ENCODE data around the gene EIF2S3.
"Not testable (repeated sequence)": the region's sequence is repeated elsewhere in the genome, so short reads cannot be mapped to it uniquely, and the experiment has no call there.

EIF2S3 gene

GRCh38 chrX:24050522-24051318 is 4.0 kb upstream of the EIF2S3 start:
- not testable (repeated sequence) for DNase-seq (ENCODE audit: low read depth, low spot score)

- DNase-seq (ENCODE audit: low read depth, low spot score) = no peak
Measured at GRCh38 chrX:24055043-24055356, 244 bp downstream of the EIF2S3 start.

GRCh38 chrX:24063488-24063887 is 8.7 kb downstream of the EIF2S3 start:
- no peak for DNase-seq (ENCODE audit: low read depth, low spot score)

GRCh38 chrX:24069877-24070276 is 15.1 kb downstream of the EIF2S3 start:
- no peak for DNase-seq (ENCODE audit: low read depth, low spot score)

- no peak for DNase-seq (ENCODE audit: low read depth, low spot score)
Measured at GRCh38 chrX:24079411-24079810, 24.7 kb downstream of the EIF2S3 start.

GRCh38 chrX:24080245-24080644 is 25.5 kb downstream of the EIF2S3 start:
- not testable (repeated sequence) for DNase-seq (ENCODE audit: low read depth, low spot score)

GRCh38 chrX:24080704-24081103 is 25.9 kb downstream of the EIF2S3 start:
- no peak for DNase-seq (ENCODE audit: low read depth, low spot score)

- peak; percentile 59 for DNase-seq (ENCODE audit: low read depth, low spot score)
Measured at GRCh38 chrX:24081661-24082154, 27.0 kb downstream of the EIF2S3 start.

GRCh38 chrX:24082447-24082846 is 27.7 kb downstream of the EIF2S3 start:
- no peak for DNase-seq (ENCODE audit: low read depth, low spot score)

- no peak for DNase-seq (ENCODE audit: low read depth, low spot score)
Measured at GRCh38 chrX:24085101-24085500, 30.3 kb downstream of the EIF2S3 start.

GRCh38 chrX:24090300-24091200 is 35.8 kb downstream of the EIF2S3 start:
- DNase-seq (ENCODE audit: low read depth, low spot score) = no peak

- DNase-seq (ENCODE audit: low read depth, low spot score) = no peak
Measured at GRCh38 chrX:24093746-24094145, 39.0 kb downstream of the EIF2S3 start.

GRCh38 chrX:24097741-24098260 is 43.0 kb downstream of the EIF2S3 start:
- DNase-seq (ENCODE audit: low read depth, low spot score) = peak; percentile 17

- DNase-seq (ENCODE audit: low read depth, low spot score) = no peak
Measured at GRCh38 chrX:24098932-24099331, 44.2 kb downstream of the EIF2S3 start.

GRCh38 chrX:24099394-24099793 is 44.6 kb downstream of the EIF2S3 start:
- no peak for DNase-seq (ENCODE audit: low read depth, low spot score)

- peak; percentile 11 for DNase-seq (ENCODE audit: low read depth, low spot score)
Measured at GRCh38 chrX:24100713-24101112, 46.0 kb downstream of the EIF2S3 start.

- DNase-seq (ENCODE audit: low read depth, low spot score) = no peak
Measured at GRCh38 chrX:24110069-24110468, 55.3 kb downstream of the EIF2S3 start.

GRCh38 chrX:24113181-24113580 is 58.4 kb downstream of the EIF2S3 start:
- no peak for DNase-seq (ENCODE audit: low read depth, low spot score)

GRCh38 chrX:24117258-24117657 is 62.5 kb downstream of the EIF2S3 start:
- DNase-seq (ENCODE audit: low read depth, low spot score) = peak; percentile 54

- no peak for DNase-seq (ENCODE audit: low read depth, low spot score)
Measured at GRCh38 chrX:24124244-24124799, 69.6 kb downstream of the EIF2S3 start.

GRCh38 chrX:24125028-24125612 is 70.4 kb downstream of the EIF2S3 start:
- DNase-seq (ENCODE audit: low read depth, low spot score) = no peak

Data from astrocyte of the hippocampus (primary cell).